Measurements from ENCODE around the gene PKD1L1. TPM values are rescaled to one million over a fixed set of nuclear protein-coding genes. Genes with fewer than 3 reads are reported as not detected.

The PKD1L1 gene
- polyA plus RNA-seq, 1 donor (not counting 4 experiments of a cell fraction or from before 2014, with no cell fraction given), result 0.04 TPM

- Histone ChIP-seq H2AFZ (ENCODE audit: control insufficient read depth, low read length) (no peak overlapping the region), H3K9ac (ENCODE audit: control insufficient read depth, extremely low read depth, insufficient read depth, low read length) (no peak overlapping the region), H3K4me1 (ENCODE audit: control insufficient read depth, extremely low read depth, insufficient read depth, low read length) (no peaks in the 10 kb centered on the region), H3K79me2 (ENCODE audit: control insufficient read depth, insufficient read depth, low read length) (no peaks in the 10 kb centered on the region), H3K9me1 (ENCODE audit: control insufficient read depth, extremely low read depth, insufficient read depth, low read length) (no peaks in the 10 kb centered on the region), H3K27me3 (ENCODE audit: control insufficient read depth, extremely low read depth, insufficient read depth, low read length) (peaks cover 23% of the 10 kb centered on the region), H3K9me3 (ENCODE audit: control insufficient read depth, low read depth, low read length) (no peaks in the 10 kb centered on the region), H3K27ac (ENCODE audit: control insufficient read depth, insufficient read depth, low read length) (no peak overlapping the region), H3K4me2 (ENCODE audit: control insufficient read depth, extremely low read depth, insufficient read depth, low read depth, low read length) (no peak overlapping the region), H3K4me3 (ENCODE audit: control insufficient read depth in 2 of 3, extremely low read depth in 1 of 3, insufficient read depth in 2 of 3, low read depth in 1 of 3, low read length in 3 of 3) (no peak overlapping the region), H3K36me3 (ENCODE audit: control insufficient read depth in 2 of 2, extremely low read depth in 1 of 2, insufficient read depth in 2 of 2, low read length in 2 of 2) (no peaks in the 10 kb centered on the region), H4K20me1 (ENCODE audit: control insufficient read depth, extremely low read depth, insufficient read depth, low read length) (no peaks in the 10 kb centered on the region)
- dilution Hi-C loops (cut with MboI; ENCODE audit: extremely low pct_ligation_motif_present, low sequenced_read_pairs), result no loop called here
- no peak for DNase-seq (ENCODE audit: low read depth, low spot score)
- no peak for FAIRE-seq
- TF ChIP-seq CTCF (optimal IDR thresholded peaks at IDR 0.05 in 1 of 3, IDR thresholded peaks at IDR 0.05 in 1 of 3, conservative IDR thresholded peaks at IDR 0.05 in 1 of 3; ENCODE audit: extremely low read depth in 1 of 3, insufficient read depth in 2 of 3, low read length in 3 of 3) (no peak), EZH2 (IDR thresholded peaks at IDR 0.05; ENCODE audit: low read length) (no peak)
Observed at GRCh38 chr7:47885309-47885986, 62.8 kb downstream of the PKD1L1 start.

GRCh38 chr7:47884675-47885074 lies 63.6 kb downstream of the PKD1L1 start:
- DNase-seq (ENCODE audit: low read depth, low spot score), result no peak
- dilution Hi-C loops (cut with MboI; ENCODE audit: extremely low pct_ligation_motif_present, low sequenced_read_pairs), result no loop called here

More at GRCh38 chr7:47884675-47885074, 63.6 kb downstream of the PKD1L1 start:
- Histone ChIP-seq H3K4me1 (ENCODE audit: control insufficient read depth, extremely low read depth, insufficient read depth, low read length) (no peaks in the 10 kb centered on the region), H3K9me3 (ENCODE audit: control insufficient read depth, low read depth, low read length) (no peaks in the 10 kb centered on the region), H3K79me2 (ENCODE audit: control insufficient read depth, insufficient read depth, low read length) (no peaks in the 10 kb centered on the region), H3K9me1 (ENCODE audit: control insufficient read depth, extremely low read depth, insufficient read depth, low read length) (no peaks in the 10 kb centered on the region), H3K4me2 (ENCODE audit: control insufficient read depth, extremely low read depth, insufficient read depth, low read depth, low read length) (no peak overlapping the region), H3K27ac (ENCODE audit: control insufficient read depth, insufficient read depth, low read length) (no peak overlapping the region), H2AFZ (ENCODE audit: control insufficient read depth, low read length) (no peak overlapping the region), H3K27me3 (ENCODE audit: control insufficient read depth, extremely low read depth, insufficient read depth, low read length) (peaks cover 23% of the 10 kb centered on the region), H4K20me1 (ENCODE audit: control insufficient read depth, extremely low read depth, insufficient read depth, low read length) (no peaks in the 10 kb centered on the region), H3K9ac (ENCODE audit: control insufficient read depth, extremely low read depth, insufficient read depth, low read length) (no peak overlapping the region), H3K4me3 (ENCODE audit: control insufficient read depth in 2 of 3, extremely low read depth in 1 of 3, insufficient read depth in 2 of 3, low read depth in 1 of 3, low read length in 3 of 3) (no peak overlapping the region), H3K36me3 (ENCODE audit: control insufficient read depth in 2 of 2, extremely low read depth in 1 of 2, insufficient read depth in 2 of 2, low read length in 2 of 2) (no peaks in the 10 kb centered on the region)
- TF ChIP-seq EZH2 (IDR thresholded peaks at IDR 0.05; ENCODE audit: low read length), result no peak
- no peak for TF ChIP-seq CTCF (optimal IDR thresholded peaks at IDR 0.05 in 1 of 3, IDR thresholded peaks at IDR 0.05 in 1 of 3, conservative IDR thresholded peaks at IDR 0.05 in 1 of 3; ENCODE audit: extremely low read depth in 1 of 3, insufficient read depth in 2 of 3, low read length in 3 of 3)
- no peak for FAIRE-seq
